Epithelial cell of prostate (primary cell): Measurements from ENCODE around the gene ABHD17B.

ENCODE experiments used
- DNase-seq: peaks from one replicate; pipeline ENCODE4 v3.0.0-alpha.2; 2011; ENCODE audit warnings: low read depth, low spot score
- H3K27ac ChIP-seq: fragments of 450-650 bp; 2 replicates; pipeline ENCODE4 v1.5.1; 2017; ENCODE audit warnings: mild to moderate bottlenecking

The ABHD17B gene

GRCh38 chr9:71826279-71826678 is 84.7 kb downstream of the ABHD17B start:
- H3K27ac ChIP-seq, result no peak overlapping the region
- DNase-seq, result no peak

GRCh38 chr9:71824257-71824656 is 86.7 kb downstream of the ABHD17B start:
- no peak for DNase-seq
- H3K27ac ChIP-seq, result no peak overlapping the region

- no peak for DNase-seq
Measured at GRCh38 chr9:71822935-71823334, 88.1 kb downstream of the ABHD17B start.

GRCh38 chr9:71822456-71822855 is 88.5 kb downstream of the ABHD17B start:
- DNase-seq, result no peak
- H3K27ac ChIP-seq, result no peak overlapping the region

More at GRCh38 chr9:71822935-71823334, 88.1 kb downstream of the ABHD17B start:
- H3K27ac ChIP-seq, result no peak overlapping the region

- no peak overlapping the region for H3K27ac ChIP-seq
- DNase-seq, result no peak
Measured at GRCh38 chr9:71821405-71821804, 89.6 kb downstream of the ABHD17B start.

GRCh38 chr9:71820403-71820921 is 90.5 kb downstream of the ABHD17B start:
- DNase-seq, result no peak
- H3K27ac ChIP-seq, result no peak overlapping the region

GRCh38 chr9:71819115-71819739 is 91.8 kb downstream of the ABHD17B start:
- no peak overlapping the region for H3K27ac ChIP-seq
- DNase-seq, result no peak

- H3K27ac ChIP-seq, result no peak overlapping the region
- DNase-seq, result no peak
Measured at GRCh38 chr9:71816916-71817451, 94.0 kb downstream of the ABHD17B start.
